Upper lobe of left lung (tissue), 4 donors: ENCODE data around the gene SERPINA1.
A peak's percentile ranks its signal among the peaks of the same experiment; 100 is the strongest.

Experiments
- POLR2AphosphoS5 ChIP-seq, 2 donors: sonication (generic); formaldehyde crosslinking; IDR thresholded peaks; one replicate each; pipeline ENCODE4 v1.5.1; 2017; ENCODE audit warnings: antibody characterized with exemption in 2 of 2
- TF ChIP-seq, protein P1 (sequence below), 6 experiments: fragments of 450-650 bp in 4 of 6; fragments of 200-600 bp in 2 of 6; sonication (generic) in 2 of 6; IDR thresholded peaks; one replicate each; pipeline ENCODE4 v1.5.1; 2016 to 2019; ENCODE audit warnings: antibody characterized with exemption in 6 of 6

DNA sequence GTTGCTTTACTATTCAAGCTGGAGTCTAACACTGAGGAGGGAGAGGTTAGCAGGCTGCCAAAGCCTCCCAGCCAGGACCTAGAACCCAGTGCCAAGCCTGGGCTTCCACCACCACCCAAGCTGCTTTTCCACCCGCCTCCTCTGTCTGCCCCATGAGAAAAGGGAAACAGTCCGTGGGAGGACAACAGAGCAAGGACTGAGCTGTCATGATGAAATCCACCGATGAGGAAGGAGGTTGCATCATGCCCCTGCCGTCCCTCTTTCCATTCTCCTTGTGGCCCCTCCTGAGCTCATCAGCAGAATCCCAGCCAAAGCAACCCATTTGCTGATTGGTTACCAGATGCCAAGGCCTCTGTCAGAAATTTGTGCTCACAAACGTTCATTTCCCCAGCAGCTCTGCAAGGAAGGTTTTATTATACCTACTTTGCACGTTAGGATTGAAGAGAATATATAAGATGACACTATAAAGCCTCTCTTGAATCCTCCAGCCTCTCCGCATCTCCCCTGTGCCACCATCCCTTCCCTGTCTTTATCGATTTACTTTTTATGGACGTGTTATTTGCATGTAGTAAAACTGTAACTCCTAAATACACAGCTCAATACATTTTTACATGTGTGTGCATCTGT is 6.3 kb upstream of the SERPINA1 start:
- TF ChIP-seq, protein P1, sequence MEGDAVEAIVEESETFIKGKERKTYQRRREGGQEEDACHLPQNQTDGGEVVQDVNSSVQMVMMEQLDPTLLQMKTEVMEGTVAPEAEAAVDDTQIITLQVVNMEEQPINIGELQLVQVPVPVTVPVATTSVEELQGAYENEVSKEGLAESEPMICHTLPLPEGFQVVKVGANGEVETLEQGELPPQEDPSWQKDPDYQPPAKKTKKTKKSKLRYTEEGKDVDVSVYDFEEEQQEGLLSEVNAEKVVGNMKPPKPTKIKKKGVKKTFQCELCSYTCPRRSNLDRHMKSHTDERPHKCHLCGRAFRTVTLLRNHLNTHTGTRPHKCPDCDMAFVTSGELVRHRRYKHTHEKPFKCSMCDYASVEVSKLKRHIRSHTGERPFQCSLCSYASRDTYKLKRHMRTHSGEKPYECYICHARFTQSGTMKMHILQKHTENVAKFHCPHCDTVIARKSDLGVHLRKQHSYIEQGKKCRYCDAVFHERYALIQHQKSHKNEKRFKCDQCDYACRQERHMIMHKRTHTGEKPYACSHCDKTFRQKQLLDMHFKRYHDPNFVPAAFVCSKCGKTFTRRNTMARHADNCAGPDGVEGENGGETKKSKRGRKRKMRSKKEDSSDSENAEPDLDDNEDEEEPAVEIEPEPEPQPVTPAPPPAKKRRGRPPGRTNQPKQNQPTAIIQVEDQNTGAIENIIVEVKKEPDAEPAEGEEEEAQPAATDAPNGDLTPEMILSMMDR (IDR thresholded peaks at IDR 0.05): no peak
- peak; percentile 67 to 76 for TF ChIP-seq POLR2AphosphoS5 (IDR thresholded peaks at IDR 0.05)
